Measurements from ENCODE around the gene TTC13. TPM values are rescaled to one million over a fixed set of nuclear protein-coding genes. Genes with fewer than 3 reads are reported as not detected.

TTC13 gene
- total RNA-seq, 1 donor from 2014 or later, result 5.7 TPM

GRCh38 chr1:230894032-230894431 is 84.6 kb downstream of the TTC13 start:
- intact Hi-C loops (cut with DNase I), result no loop called here

DNA sequence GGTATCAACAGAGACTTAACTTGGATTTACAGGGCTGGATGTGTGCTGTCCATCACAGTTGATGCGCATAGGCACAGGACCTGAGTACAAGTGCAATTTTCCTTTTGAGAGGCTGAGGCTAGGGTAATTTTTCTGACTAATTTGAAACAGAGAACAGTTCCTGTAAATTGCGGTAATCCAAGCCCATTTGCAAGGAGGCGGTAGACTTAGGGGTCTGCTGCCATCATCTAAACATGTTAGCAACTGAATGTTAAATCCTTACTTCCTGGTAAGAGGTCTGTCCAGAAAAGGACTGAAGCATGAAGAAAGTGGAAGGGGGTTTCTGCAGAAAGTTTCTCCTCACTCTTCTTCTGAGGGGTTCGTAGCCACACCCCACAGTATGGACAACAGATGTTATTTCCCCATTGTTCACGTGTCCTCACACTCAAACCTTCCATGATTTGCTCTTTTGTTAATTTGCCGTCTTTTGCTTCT is 86.6 kb downstream of the TTC13 start:
- ATAC-seq (ENCODE audit: poor library complexity) (no peak), DNase-seq (no peak)
- intact Hi-C loops (cut with DNase I), result no loop called here

More at GRCh38 chr1:230894032-230894431, 84.6 kb downstream of the TTC13 start:
- no peak for ATAC-seq (ENCODE audit: poor library complexity)
- DNase-seq, result no peak

- DNase-seq, result no peak
- no peak for ATAC-seq (ENCODE audit: poor library complexity)
- intact Hi-C loops (cut with DNase I), result no loop called here
These were observed 87.2 kb downstream of the TTC13 start for GRCh38 chr1:230891413-230891812.

- DNase-seq, result no peak
- intact Hi-C loops (cut with DNase I), result no loop called here
- ATAC-seq (ENCODE audit: poor library complexity), result no peak
These were observed 94.0 kb downstream of the TTC13 start for GRCh38 chr1:230884646-230885045.

DNA sequence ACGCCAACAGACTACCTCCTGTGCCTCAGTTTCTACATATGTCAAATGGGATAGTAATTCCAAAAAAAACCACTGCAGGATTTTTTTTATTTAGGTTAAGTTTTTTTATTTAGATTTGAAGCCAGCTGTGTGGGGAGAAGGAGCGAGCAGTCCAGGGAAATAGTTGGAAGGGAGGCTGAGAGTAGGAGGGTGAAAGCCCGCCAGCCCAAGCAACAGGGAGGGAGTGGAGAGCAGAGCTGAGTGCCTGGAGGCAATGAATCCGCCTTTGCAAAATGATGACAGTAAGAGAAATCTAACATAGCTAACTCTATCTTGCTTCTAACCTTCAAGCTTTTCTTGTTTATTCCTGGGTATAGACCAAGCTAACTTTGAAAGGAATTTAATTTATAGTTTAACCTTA is 94.7 kb downstream of the TTC13 start:
- intact Hi-C loops (cut with DNase I), result no loop called here
- ATAC-seq (ENCODE audit: poor library complexity), result no peak
- DNase-seq, result no peak

GRCh38 chr1:230879778-230880177 is 98.9 kb downstream of the TTC13 start:
- intact Hi-C loops (cut with DNase I), result no loop called here
- DNase-seq, result no peak
- no peak for ATAC-seq (ENCODE audit: poor library complexity)

DNA sequence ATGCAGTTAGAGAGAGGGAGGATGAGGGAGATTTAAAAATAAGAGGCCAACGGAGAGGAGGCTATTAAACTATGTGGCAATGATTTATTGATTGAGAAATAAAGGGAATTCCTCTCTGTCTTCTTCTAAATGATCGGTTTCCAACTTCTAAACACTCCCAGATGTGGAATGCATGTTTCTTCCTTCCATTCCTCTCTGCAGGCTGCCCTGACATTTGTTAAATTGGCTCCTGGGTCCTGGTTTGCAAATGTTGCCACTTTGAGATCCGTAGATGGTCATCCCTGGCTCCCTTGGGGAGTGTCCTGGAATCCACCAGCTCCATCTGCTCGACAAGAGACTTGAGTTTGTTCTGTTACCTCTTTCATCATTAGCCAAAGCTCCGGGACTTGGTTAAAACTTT is 100.1 kb downstream of the TTC13 start:
- DNase-seq (no peak), ATAC-seq (ENCODE audit: poor library complexity) (peak; percentile 37)
- intact Hi-C loops (cut with DNase I), result no loop called here

DNA sequence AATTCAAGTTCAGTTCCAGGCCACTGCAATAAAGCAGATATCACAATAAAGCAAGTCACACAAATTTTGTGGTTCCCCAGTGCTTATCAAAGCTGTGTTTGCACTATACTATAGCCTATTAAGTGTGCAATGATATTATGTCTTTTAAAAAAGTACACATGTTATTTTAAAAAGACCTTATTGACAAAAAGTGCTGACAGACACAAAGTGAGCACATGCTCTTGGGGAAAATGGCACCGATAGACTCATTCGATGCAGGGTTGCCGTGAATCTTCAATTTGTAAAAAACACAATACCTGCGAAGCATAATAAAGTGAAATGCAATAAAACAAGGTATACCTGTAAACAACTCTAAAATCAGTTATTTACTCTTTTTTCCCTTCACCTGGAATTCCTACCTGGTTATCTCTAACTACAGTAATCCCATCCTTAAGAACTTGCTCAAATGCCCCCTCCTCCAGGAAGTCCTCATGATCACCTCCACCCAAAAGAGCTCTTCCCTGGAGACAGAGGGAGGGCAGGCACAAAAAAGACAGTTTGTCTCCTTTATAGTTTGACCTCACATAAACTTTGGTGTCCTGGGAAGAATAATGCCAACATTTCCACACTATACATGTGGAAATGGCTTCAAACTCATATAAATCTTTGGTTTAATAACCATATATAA is 100.6 kb downstream of the TTC13 start:
- ATAC-seq (ENCODE audit: poor library complexity), result no peak
- intact Hi-C loops (cut with DNase I), result no loop called here
- no peak for DNase-seq

- DNase-seq (no peak), ATAC-seq (ENCODE audit: poor library complexity) (no peak)
- intact Hi-C loops (cut with DNase I), result no loop called here
These were observed 101.3 kb downstream of the TTC13 start for GRCh38 chr1:230877146-230877923.

- intact Hi-C loops (cut with DNase I), result no loop called here
- ATAC-seq (ENCODE audit: poor library complexity) (peak; percentile 47), DNase-seq (no peak)
These were observed 102.0 kb downstream of the TTC13 start for GRCh38 chr1:230876660-230877059.

- DNase-seq (no peak), ATAC-seq (ENCODE audit: poor library complexity) (no peak)
- intact Hi-C loops (cut with DNase I), result no loop called here
These were observed 103.3 kb downstream of the TTC13 start for GRCh38 chr1:230875370-230875769.

- no peak for DNase-seq
- intact Hi-C loops (cut with DNase I), result no loop called here
- no peak for ATAC-seq (ENCODE audit: poor library complexity)
These were observed 107.7 kb downstream of the TTC13 start for GRCh38 chr1:230870916-230871315.

DNA sequence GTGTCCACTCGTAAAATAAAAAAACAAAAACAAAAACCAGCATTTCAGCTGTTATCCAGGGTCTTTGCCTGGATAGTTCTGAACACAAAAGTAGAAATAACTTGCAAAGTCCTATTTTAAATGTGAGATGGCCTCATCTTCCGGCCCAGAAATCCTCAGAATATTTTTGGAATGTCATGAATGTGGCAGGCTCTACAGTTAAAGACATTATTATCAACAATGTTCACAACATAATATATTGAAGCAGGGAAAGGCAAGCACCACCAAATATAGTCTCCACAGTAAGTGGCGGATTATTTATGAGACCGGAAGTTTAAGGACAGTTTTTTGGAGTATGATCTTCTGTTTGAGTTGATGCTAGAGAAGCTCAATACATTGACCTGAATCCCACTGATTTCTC is 109.2 kb downstream of the TTC13 start:
- ATAC-seq (ENCODE audit: poor library complexity) (no peak), DNase-seq (no peak)

GRCh38 chr1:230868736-230869385 is 109.8 kb downstream of the TTC13 start:
- DNase-seq (peak; percentile 75), ATAC-seq (ENCODE audit: poor library complexity) (peak; percentile 65)
- intact Hi-C loops (cut with DNase I), result loop anchor here (2.0 kb wide), 1 partner anchor 62 kb away; no protein-coding TSS in a partner anchor

More for the DNA sequence above, 109.2 kb downstream of the TTC13 start:
- intact Hi-C loops (cut with DNase I), result loop anchor here (2.0 kb wide), 1 partner anchor 63 kb away; no protein-coding TSS in a partner anchor

- intact Hi-C loops (cut with DNase I), result loop anchor here (2.0 kb wide), 1 partner anchor 61 kb away; no protein-coding TSS in a partner anchor
- peak; percentile 81 for DNase-seq
- peak; percentile 93 for ATAC-seq (ENCODE audit: poor library complexity)
These were observed 110.5 kb downstream of the TTC13 start, which contains the start of gene C1orf198 for GRCh38 chr1:230867903-230868735. C1orf198 (minus strand) TSS chr1:230868521; CDS start chr1:230868512, 9 bp downstream.

- intact Hi-C loops (cut with DNase I), result no loop called here
- peak; percentile 8 for ATAC-seq (ENCODE audit: poor library complexity)
- no peak for DNase-seq
These were observed 111.4 kb downstream of the TTC13 start for GRCh38 chr1:230867101-230867902.

GRCh38 chr1:230866171-230867070 is 112.2 kb downstream of the TTC13 start:
- ATAC-seq (ENCODE audit: poor library complexity) (no peak), DNase-seq (no peak)
- intact Hi-C loops (cut with DNase I), result no loop called here
